Measurements from ENCODE around the gene HDAC4. TPM values are rescaled to one million over a fixed set of nuclear protein-coding genes. Genes with fewer than 3 reads are reported as not detected.

HDAC4 gene
- total and polyA plus RNA-seq, 9 of the 15 experiments (the other 6 are each of a cell fraction or from before 2014, with no cell fraction given), result 0.11 to 20.2 (median 4.0) TPM

DNA sequence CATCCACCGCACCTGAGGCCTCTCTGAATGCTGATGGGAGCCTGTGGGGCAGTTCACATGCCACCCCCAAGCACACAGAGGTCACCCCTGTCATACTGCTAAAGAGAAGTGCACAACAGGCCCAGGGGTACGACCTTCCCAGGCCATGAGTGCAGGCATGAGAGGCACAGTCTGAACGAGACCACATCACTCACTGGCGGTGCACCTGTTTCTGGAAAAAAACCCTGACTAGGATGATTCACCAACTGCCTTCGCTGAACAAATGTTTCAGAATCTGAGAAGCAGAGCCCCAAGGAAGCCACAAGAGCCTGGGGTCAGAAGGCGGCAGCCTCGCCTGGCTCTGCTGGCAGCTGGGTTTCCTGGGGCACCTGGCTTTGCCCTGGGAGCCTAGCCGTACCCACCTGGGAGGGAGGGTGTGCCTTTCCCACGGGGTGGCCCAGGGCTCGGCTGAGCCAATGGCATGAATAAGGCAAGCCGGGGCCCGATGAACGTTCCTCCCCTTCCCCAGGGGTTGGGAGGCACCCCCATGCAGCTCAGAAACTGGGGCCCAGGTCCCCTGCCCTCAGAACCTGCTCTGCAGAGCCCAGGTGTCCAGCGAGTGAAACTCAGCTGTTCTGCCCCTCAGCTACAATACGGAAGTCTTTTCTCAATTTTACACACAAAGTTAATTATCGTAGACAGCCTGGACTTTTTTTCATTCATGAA lies 73.8 kb downstream of the HDAC4 start (continued):
- TF ChIP-seq, protein P1, sequence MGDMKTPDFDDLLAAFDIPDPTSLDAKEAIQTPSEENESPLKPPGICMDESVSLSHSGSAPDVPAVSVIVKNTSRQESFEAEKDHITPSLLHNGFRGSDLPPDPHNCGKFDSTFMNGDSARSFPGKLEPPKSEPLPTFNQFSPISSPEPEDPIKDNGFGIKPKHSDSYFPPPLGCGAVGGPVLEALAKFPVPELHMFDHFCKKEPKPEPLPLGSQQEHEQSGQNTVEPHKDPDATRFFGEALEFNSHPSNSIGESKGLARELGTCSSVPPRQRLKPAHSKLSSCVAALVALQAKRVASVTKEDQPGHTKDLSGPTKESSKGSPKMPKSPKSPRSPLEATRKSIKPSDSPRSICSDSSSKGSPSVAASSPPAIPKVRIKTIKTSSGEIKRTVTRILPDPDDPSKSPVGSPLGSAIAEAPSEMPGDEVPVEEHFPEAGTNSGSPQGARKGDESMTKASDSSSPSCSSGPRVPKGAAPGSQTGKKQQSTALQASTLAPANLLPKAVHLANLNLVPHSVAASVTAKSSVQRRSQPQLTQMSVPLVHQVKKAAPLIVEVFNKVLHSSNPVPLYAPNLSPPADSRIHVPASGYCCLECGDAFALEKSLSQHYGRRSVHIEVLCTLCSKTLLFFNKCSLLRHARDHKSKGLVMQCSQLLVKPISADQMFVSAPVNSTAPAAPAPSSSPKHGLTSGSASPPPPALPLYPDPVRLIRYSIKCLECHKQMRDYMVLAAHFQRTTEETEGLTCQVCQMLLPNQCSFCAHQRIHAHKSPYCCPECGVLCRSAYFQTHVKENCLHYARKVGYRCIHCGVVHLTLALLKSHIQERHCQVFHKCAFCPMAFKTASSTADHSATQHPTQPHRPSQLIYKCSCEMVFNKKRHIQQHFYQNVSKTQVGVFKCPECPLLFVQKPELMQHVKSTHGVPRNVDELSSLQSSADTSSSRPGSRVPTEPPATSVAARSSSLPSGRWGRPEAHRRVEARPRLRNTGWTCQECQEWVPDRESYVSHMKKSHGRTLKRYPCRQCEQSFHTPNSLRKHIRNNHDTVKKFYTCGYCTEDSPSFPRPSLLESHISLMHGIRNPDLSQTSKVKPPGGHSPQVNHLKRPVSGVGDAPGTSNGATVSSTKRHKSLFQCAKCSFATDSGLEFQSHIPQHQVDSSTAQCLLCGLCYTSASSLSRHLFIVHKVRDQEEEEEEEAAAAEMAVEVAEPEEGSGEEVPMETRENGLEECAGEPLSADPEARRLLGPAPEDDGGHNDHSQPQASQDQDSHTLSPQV (IDR thresholded peaks at IDR 0.05), result no peak
- TF ChIP-seq, protein P2, sequence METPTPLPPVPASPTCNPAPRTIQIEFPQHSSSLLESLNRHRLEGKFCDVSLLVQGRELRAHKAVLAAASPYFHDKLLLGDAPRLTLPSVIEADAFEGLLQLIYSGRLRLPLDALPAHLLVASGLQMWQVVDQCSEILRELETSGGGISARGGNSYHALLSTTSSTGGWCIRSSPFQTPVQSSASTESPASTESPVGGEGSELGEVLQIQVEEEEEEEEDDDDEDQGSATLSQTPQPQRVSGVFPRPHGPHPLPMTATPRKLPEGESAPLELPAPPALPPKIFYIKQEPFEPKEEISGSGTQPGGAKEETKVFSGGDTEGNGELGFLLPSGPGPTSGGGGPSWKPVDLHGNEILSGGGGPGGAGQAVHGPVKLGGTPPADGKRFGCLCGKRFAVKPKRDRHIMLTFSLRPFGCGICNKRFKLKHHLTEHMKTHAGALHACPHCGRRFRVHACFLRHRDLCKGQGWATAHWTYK (CRISPR knock-in tag; IDR thresholded peaks at IDR 0.05), result no peak

DNA sequence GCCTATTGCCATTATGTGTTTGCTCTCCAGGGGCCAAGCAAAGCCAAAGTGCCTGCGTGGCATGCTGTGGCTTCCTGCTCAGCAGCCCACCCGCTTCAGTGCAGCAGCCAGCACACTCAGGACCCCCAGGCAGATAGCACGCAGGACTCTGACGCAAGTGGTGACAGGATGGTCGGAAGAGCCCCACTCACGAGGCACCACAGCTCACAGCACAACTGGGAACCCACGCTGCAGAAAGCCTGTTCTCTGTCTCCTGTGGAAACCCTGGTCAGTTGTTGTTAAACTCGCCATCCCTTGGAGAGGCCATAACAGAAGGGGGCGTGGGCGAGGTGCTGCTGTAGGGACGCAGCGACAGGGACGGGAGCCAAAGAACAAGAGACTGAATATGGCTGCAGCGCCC lies 76.4 kb downstream of the HDAC4 start:
- H3K27ac ChIP-seq (ENCODE audit: extremely low read depth, low read depth, low read length), result no peak overlapping the region
- H3K9ac ChIP-seq (ENCODE audit: insufficient read depth in 1 of 2, low read depth in 2 of 2, low read length in 2 of 2), result peak overlapping the region in 1 of 2 experiments; percentile 64; a peak in 2 of 4 replicates
- H2AFZ ChIP-seq (ENCODE audit: low read depth, low read length), result no peak overlapping the region
- in situ Hi-C loops (cut with MboI) (no loop called here), intact Hi-C loops (cut with micrococcal nuclease) (loop anchor here (10.0 kb wide), 1 partner anchor 70 kb away; no protein-coding TSS in a partner anchor)
- DNase-seq (ENCODE audit: extremely low read depth in 1 of 4, low spot score in 3 of 4) (no peak), ATAC-seq (no peak), FAIRE-seq (no peak)
- peaks cover 4% of the 10 kb centered on the region; the same call in 1 of the 3 replicates for H3K36me3 ChIP-seq (ENCODE audit: control insufficient read depth, insufficient read depth, low read length)
- H3K9me3 ChIP-seq (replicated peaks; ENCODE audit: control insufficient read depth, insufficient read depth, low read depth, low read length), result no peaks in the 10 kb centered on the region
- no TSS peak for BruUV-seq (replicated peaks)
- CTCF ChIA-PET (ENCODE audit: low intra/inter-chr PET ratio), result no interaction called here
- H3K4me1 ChIP-seq (replicated peaks in 1 of 2; ENCODE audit: control insufficient read depth in 2 of 2, insufficient read depth in 2 of 2, low read length in 2 of 2), result peaks cover 12 to 39% of the 10 kb centered on the region in 2 experiments; a peak in 4 of 5 replicates
- POLR2A ChIA-PET, result no interaction called here
- WGBS (ENCODE audit: insufficient coverage, low coverage, missing lambda C conversion rate), result 71% methylated on average over 5 of the region's 14 CpGs
- no peak overlapping the region for H3K4me3 ChIP-seq
- peaks cover 27% of the 10 kb centered on the region for H3K79me2 ChIP-seq (ENCODE audit: control insufficient read depth, insufficient read depth, low read length)
- no peaks in the 10 kb centered on the region for H3K9me1 ChIP-seq (ENCODE audit: control insufficient read depth, insufficient read depth, low read length)
- no peak overlapping the region for H3K4me2 ChIP-seq (ENCODE audit: insufficient read depth, low read length)
- no peaks in the 10 kb centered on the region for H3K27me3 ChIP-seq (ENCODE audit: control insufficient read depth in 2 of 2, insufficient read depth in 2 of 2, low read length in 2 of 2)
- H4K20me1 ChIP-seq (replicated peaks; ENCODE audit: control insufficient read depth, insufficient read depth, low read length), result 0 out of 2 replicates have a peak, but pooled peaks cover 4% of the 10 kb centered on the region
- TF ChIP-seq MAFF (IDR thresholded peaks at IDR 0.05; ENCODE audit: low read length) (no peak), SREBF1 (IDR thresholded peaks at IDR 0.05; ENCODE audit: borderline replicate concordance, low read depth, low read length) (no peak), ZFX (CRISPR knock-in tag; IDR thresholded peaks at IDR 0.05) (no peak), EHMT2 (IDR thresholded peaks at IDR 0.05) (no peak), MYBL2 (IDR thresholded peaks at IDR 0.05; ENCODE audit: low read depth) (no peak), MYBL2 (CRISPR knock-in tag; IDR thresholded peaks at IDR 0.05; ENCODE audit: borderline replicate concordance) (no peak), STAT5A (IDR thresholded peaks at IDR 0.05; ENCODE audit: borderline replicate concordance, low read length) (no peak), KAT2B (IDR thresholded peaks at IDR 0.05; ENCODE audit: low read depth, low read length) (no peak), KAT8 (IDR thresholded peaks at IDR 0.05; ENCODE audit: low read depth) (no peak), FOXJ2 (tag; IDR thresholded peaks at IDR 0.05) (no peak)
- TF ChIP-seq, protein P3, sequence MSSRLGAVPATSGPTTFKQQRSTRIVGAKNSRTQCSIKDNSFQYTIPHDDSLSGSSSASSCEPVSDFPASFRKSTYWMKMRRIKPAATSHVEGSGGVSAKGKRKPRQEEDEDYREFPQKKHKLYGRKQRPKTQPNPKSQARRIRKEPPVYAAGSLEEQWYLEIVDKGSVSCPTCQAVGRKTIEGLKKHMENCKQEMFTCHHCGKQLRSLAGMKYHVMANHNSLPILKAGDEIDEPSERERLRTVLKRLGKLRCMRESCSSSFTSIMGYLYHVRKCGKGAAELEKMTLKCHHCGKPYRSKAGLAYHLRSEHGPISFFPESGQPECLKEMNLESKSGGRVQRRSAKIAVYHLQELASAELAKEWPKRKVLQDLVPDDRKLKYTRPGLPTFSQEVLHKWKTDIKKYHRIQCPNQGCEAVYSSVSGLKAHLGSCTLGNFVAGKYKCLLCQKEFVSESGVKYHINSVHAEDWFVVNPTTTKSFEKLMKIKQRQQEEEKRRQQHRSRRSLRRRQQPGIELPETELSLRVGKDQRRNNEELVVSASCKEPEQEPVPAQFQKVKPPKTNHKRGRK (tag; IDR thresholded peaks at IDR 0.05), result no peak
